Mesothelial cell of epicardium (in vitro differentiated cells): ENCODE measurements around the gene ZMYM4. TPM values are rescaled to one million over a fixed set of nuclear protein-coding genes. Genes with fewer than 3 reads are reported as not detected.

ENCODE experiments used
- DNase-seq, 2 experiments: peaks; one replicate each; pipeline ENCODE4 v3.0.0; 2021; ENCODE audit warnings: low spot score in 2 of 2; ENCODE audit not compliant: unreplicated experiment in 2 of 2
- H3K27ac Mint-ChIP-seq: 2 replicates; pipeline ENCODE4 v1.8.0; 2021; ENCODE audit warnings: mixed read lengths
- H3K27me3 Mint-ChIP-seq: 2 replicates; pipeline ENCODE4 v1.8.0; 2021; ENCODE audit warnings: low read depth, mixed read lengths
- H3K36me3 Mint-ChIP-seq: 2 replicates; pipeline ENCODE4 v1.8.0; 2021; ENCODE audit warnings: mixed read lengths
- H3K4me1 Mint-ChIP-seq: 2 replicates; pipeline ENCODE4 v1.8.0; 2021; ENCODE audit warnings: mixed read lengths
- H3K4me3 Mint-ChIP-seq: 2 replicates; pipeline ENCODE4 v1.8.0; 2021; ENCODE audit warnings: mild to moderate bottlenecking, moderate library complexity, mixed read lengths
- H3K9me3 Mint-ChIP-seq: 2 replicates; pipeline ENCODE4 v1.8.0; 2021; ENCODE audit warnings: mixed read lengths
- CTCF ChIP-seq: fragments of 200-600 bp; sonication (generic); IDR thresholded peaks from one replicate; pipeline ENCODE4 v1.5.0; 2021; ENCODE audit warnings: antibody characterized with exemption; ENCODE audit not compliant: unreplicated experiment
- total RNA-seq: library from RNA; stranded (reverse); gene quantifications from 3 replicates; pipeline ENCODE4 v1.2.1, GENCODE V29; 2021

The ZMYM4 gene
- total RNA-seq, 1 donor from 2014 or later = 91.3 TPM

- Mint-ChIP-seq H3K27ac (no peak overlapping the region), H3K4me1 (no peaks in the 10 kb centered on the region)
Measured at GRCh38 chr1:35394386-35394785, 125.9 kb downstream of the ZMYM4 start.

GRCh38 chr1:35398739-35399138 is 130.2 kb downstream of the ZMYM4 start:
- no peak for DNase-seq
- H3K4me1 Mint-ChIP-seq = no peaks in the 10 kb centered on the region

More at GRCh38 chr1:35394386-35394785, 125.9 kb downstream of the ZMYM4 start:
- Mint-ChIP-seq H3K4me3 (no peak overlapping the region), H3K9me3 (peaks cover 8% of the 10 kb centered on the region), H3K27me3 (no peaks in the 10 kb centered on the region), H3K36me3 (peaks cover 45% of the 10 kb centered on the region)
- no peak for TF ChIP-seq CTCF
- no peak for DNase-seq

GRCh38 chr1:35401049-35401448 is 132.5 kb downstream of the ZMYM4 start:
- DNase-seq = no peak
- Mint-ChIP-seq H3K27ac (no peak overlapping the region), H3K4me3 (no peak overlapping the region), H3K27me3 (no peaks in the 10 kb centered on the region), H3K4me1 (no peaks in the 10 kb centered on the region), H3K36me3 (peaks cover 61% of the 10 kb centered on the region), H3K9me3 (peaks cover 15% of the 10 kb centered on the region)
- TF ChIP-seq CTCF = no peak

More at GRCh38 chr1:35398739-35399138, 130.2 kb downstream of the ZMYM4 start:
- no peaks in the 10 kb centered on the region for H3K27me3 Mint-ChIP-seq
- no peak for TF ChIP-seq CTCF
- H3K36me3 Mint-ChIP-seq = peaks cover 58% of the 10 kb centered on the region
- H3K9me3 Mint-ChIP-seq = peaks cover 15% of the 10 kb centered on the region
- no peak overlapping the region for H3K4me3 Mint-ChIP-seq
- H3K27ac Mint-ChIP-seq = no peak overlapping the region

- Mint-ChIP-seq H3K27me3 (no peaks in the 10 kb centered on the region), H3K36me3 (peaks cover 66% of the 10 kb centered on the region), H3K9me3 (peaks cover 23% of the 10 kb centered on the region), H3K27ac (no peak overlapping the region), H3K4me1 (no peaks in the 10 kb centered on the region), H3K4me3 (no peak overlapping the region)
- TF ChIP-seq CTCF = no peak
- no peak for DNase-seq
Measured at GRCh38 chr1:35406103-35406502, 137.6 kb downstream of the ZMYM4 start.

- no peaks in the 10 kb centered on the region for H3K27me3 Mint-ChIP-seq
- no peaks in the 10 kb centered on the region for H3K4me1 Mint-ChIP-seq
- no peak for TF ChIP-seq CTCF
- H3K4me3 Mint-ChIP-seq = no peak overlapping the region
- peaks cover 14% of the 10 kb centered on the region for H3K9me3 Mint-ChIP-seq
- no peak for DNase-seq
- H3K36me3 Mint-ChIP-seq = peaks cover 61% of the 10 kb centered on the region
- no peak overlapping the region for H3K27ac Mint-ChIP-seq
Measured at GRCh38 chr1:35407743-35408142, 139.2 kb downstream of the ZMYM4 start.

- no peaks in the 10 kb centered on the region for H3K27me3 Mint-ChIP-seq
- peaks cover 14% of the 10 kb centered on the region for H3K9me3 Mint-ChIP-seq
- no peaks in the 10 kb centered on the region for H3K4me1 Mint-ChIP-seq
- no peak for DNase-seq
- H3K36me3 Mint-ChIP-seq = peaks cover 54% of the 10 kb centered on the region
- TF ChIP-seq CTCF = no peak
- H3K27ac Mint-ChIP-seq = no peak overlapping the region
- no peak overlapping the region for H3K4me3 Mint-ChIP-seq
Measured at GRCh38 chr1:35408925-35409324, 140.4 kb downstream of the ZMYM4 start.
